ENCODE results near the gene TRIM44.

Gene TRIM44

DNA sequence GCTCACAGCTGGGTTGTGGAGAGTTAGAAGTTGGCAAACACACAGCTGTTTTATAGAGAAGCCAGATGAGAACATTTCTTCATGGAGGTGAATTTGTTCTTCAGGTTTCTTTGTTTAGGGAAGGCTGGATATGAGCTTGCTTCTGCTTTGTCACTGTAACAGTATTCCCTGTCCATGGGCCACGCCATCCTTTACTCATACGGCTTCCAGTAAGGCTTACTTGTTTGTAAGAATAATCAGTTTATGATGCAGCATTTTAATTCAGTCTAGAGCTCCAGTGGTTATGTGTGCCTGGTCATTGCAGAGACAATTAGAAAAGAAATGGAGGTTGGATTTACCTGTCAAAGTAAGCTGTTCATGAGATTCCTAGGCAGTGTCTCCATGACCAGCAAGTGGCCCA is 131.8 kb downstream of the TRIM44 start:
- H4K20me1 ChIP-seq (ENCODE audit: insufficient read depth, low read length), result no peaks in the 10 kb centered on the region
- H3K27ac ChIP-seq (ENCODE audit: low read depth, low read length, poor library complexity, severe bottlenecking), result no peak overlapping the region
- H2AFZ ChIP-seq (ENCODE audit: low read length), result no peak overlapping the region
- H3K9me3 ChIP-seq (ENCODE audit: low read length), result no peaks in the 10 kb centered on the region
- no peak overlapping the region for H3K4me2 ChIP-seq (ENCODE audit: low read length)
- no peaks in the 10 kb centered on the region for H3K36me3 ChIP-seq (ENCODE audit: insufficient read depth, low read length)
- H3K27me3 ChIP-seq (ENCODE audit: insufficient read depth, low read length), result no peaks in the 10 kb centered on the region
- no peak overlapping the region for H3K9ac ChIP-seq (ENCODE audit: low read length)
- no peak for TF ChIP-seq EZH2 (IDR thresholded peaks at IDR 0.05; ENCODE audit: borderline replicate concordance, low read length)
- TF ChIP-seq, protein P1, sequence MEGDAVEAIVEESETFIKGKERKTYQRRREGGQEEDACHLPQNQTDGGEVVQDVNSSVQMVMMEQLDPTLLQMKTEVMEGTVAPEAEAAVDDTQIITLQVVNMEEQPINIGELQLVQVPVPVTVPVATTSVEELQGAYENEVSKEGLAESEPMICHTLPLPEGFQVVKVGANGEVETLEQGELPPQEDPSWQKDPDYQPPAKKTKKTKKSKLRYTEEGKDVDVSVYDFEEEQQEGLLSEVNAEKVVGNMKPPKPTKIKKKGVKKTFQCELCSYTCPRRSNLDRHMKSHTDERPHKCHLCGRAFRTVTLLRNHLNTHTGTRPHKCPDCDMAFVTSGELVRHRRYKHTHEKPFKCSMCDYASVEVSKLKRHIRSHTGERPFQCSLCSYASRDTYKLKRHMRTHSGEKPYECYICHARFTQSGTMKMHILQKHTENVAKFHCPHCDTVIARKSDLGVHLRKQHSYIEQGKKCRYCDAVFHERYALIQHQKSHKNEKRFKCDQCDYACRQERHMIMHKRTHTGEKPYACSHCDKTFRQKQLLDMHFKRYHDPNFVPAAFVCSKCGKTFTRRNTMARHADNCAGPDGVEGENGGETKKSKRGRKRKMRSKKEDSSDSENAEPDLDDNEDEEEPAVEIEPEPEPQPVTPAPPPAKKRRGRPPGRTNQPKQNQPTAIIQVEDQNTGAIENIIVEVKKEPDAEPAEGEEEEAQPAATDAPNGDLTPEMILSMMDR (IDR thresholded peaks at IDR 0.05; ENCODE audit: low read length), result no peak
- H3K4me3 ChIP-seq (ENCODE audit: low read depth, low read length, poor library complexity, severe bottlenecking), result no peak overlapping the region
- no peaks in the 10 kb centered on the region for H3K79me2 ChIP-seq (ENCODE audit: insufficient read depth, low read length)
- H3K4me1 ChIP-seq (ENCODE audit: insufficient read depth, low read length, severe bottlenecking), result no peaks in the 10 kb centered on the region
- no peaks in the 10 kb centered on the region for H3K9me2 ChIP-seq (ENCODE audit: low read depth, low read length)
- no peaks in the 10 kb centered on the region for H3F3A ChIP-seq (ENCODE audit: insufficient read depth, low read length)

DNA sequence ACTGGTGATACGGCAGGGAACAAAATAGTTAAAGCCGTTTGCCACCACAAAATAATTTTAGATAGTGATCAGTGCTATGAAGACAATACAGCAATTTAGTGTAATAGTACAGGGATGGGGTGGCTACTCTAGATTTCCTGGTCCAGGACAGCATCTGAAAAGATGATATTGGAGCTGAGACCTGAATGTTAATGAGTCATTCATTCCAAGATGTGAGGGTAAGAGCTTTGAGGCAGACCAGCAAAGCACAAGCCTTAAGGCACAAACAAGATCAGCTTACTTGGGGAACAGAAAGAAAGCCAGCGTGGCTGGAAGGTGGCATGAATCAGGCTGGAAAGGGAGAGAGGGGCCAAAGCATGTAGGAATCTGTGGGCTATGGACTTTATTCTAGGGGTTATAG is 132.3 kb downstream of the TRIM44 start:
- H4K20me1 ChIP-seq (ENCODE audit: insufficient read depth, low read length), result no peaks in the 10 kb centered on the region
- no peaks in the 10 kb centered on the region for H3K4me1 ChIP-seq (ENCODE audit: insufficient read depth, low read length, severe bottlenecking)
- no peak overlapping the region for H3K4me3 ChIP-seq (ENCODE audit: low read depth, low read length, poor library complexity, severe bottlenecking)
- no peak overlapping the region for H2AFZ ChIP-seq (ENCODE audit: low read length)
- TF ChIP-seq, protein P1 (IDR thresholded peaks at IDR 0.05; ENCODE audit: low read length), result no peak
- TF ChIP-seq EZH2 (IDR thresholded peaks at IDR 0.05; ENCODE audit: borderline replicate concordance, low read length), result no peak
- H3K9me3 ChIP-seq (ENCODE audit: low read length), result no peaks in the 10 kb centered on the region
- H3K27me3 ChIP-seq (ENCODE audit: insufficient read depth, low read length), result no peaks in the 10 kb centered on the region
- H3K9ac ChIP-seq (ENCODE audit: low read length), result no peak overlapping the region
- no peaks in the 10 kb centered on the region for H3K9me2 ChIP-seq (ENCODE audit: low read depth, low read length)
- no peaks in the 10 kb centered on the region for H3F3A ChIP-seq (ENCODE audit: insufficient read depth, low read length)
- no peaks in the 10 kb centered on the region for H3K36me3 ChIP-seq (ENCODE audit: insufficient read depth, low read length)
- H3K4me2 ChIP-seq (ENCODE audit: low read length), result no peak overlapping the region
- no peak overlapping the region for H3K27ac ChIP-seq (ENCODE audit: low read depth, low read length, poor library complexity, severe bottlenecking)
- no peaks in the 10 kb centered on the region for H3K79me2 ChIP-seq (ENCODE audit: insufficient read depth, low read length)

DNA sequence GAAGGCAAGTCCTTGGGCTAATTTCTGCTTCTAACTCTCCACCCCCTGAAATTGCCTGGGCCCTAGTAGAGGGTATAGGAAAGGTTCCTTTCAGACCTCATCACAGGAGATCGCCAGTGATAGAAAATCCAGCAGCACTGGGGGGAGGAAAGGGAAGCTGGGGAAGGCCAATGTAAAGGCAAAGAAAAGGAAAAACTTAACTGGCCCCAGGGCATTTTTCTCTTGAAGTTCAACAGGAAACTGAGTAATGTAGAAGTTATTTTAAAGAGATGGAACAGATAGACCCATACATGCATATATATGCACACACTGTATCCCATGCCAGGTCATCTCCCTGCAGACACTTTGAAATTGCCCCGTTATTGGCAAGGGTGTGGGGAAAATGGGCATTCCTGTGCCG is 134.0 kb downstream of the TRIM44 start:
- H3K4me2 ChIP-seq (ENCODE audit: low read length), result no peak overlapping the region
- H3K4me1 ChIP-seq (ENCODE audit: insufficient read depth, low read length, severe bottlenecking), result no peaks in the 10 kb centered on the region
- no peak overlapping the region for H2AFZ ChIP-seq (ENCODE audit: low read length)

More for the DNA sequence above, 134.0 kb downstream of the TRIM44 start:
- H3K9me2 ChIP-seq (ENCODE audit: low read depth, low read length), result no peaks in the 10 kb centered on the region
- no peak overlapping the region for H3K27ac ChIP-seq (ENCODE audit: low read depth, low read length, poor library complexity, severe bottlenecking)
- no peaks in the 10 kb centered on the region for H3K27me3 ChIP-seq (ENCODE audit: insufficient read depth, low read length)
- no peak overlapping the region for H3K9ac ChIP-seq (ENCODE audit: low read length)
- no peaks in the 10 kb centered on the region for H3F3A ChIP-seq (ENCODE audit: insufficient read depth, low read length)
- no peaks in the 10 kb centered on the region for H3K36me3 ChIP-seq (ENCODE audit: insufficient read depth, low read length)
- H3K79me2 ChIP-seq (ENCODE audit: insufficient read depth, low read length), result no peaks in the 10 kb centered on the region
- H4K20me1 ChIP-seq (ENCODE audit: insufficient read depth, low read length), result no peaks in the 10 kb centered on the region
- no peak overlapping the region for H3K4me3 ChIP-seq (ENCODE audit: low read depth, low read length, poor library complexity, severe bottlenecking)
- no peaks in the 10 kb centered on the region for H3K9me3 ChIP-seq (ENCODE audit: low read length)
- TF ChIP-seq, protein P1 (IDR thresholded peaks at IDR 0.05; ENCODE audit: low read length), result no peak
- TF ChIP-seq EZH2 (IDR thresholded peaks at IDR 0.05; ENCODE audit: borderline replicate concordance, low read length), result no peak

Measured in OCI-LY1 (cell line).